ENCODE data around the gene GRK3.

DNA sequence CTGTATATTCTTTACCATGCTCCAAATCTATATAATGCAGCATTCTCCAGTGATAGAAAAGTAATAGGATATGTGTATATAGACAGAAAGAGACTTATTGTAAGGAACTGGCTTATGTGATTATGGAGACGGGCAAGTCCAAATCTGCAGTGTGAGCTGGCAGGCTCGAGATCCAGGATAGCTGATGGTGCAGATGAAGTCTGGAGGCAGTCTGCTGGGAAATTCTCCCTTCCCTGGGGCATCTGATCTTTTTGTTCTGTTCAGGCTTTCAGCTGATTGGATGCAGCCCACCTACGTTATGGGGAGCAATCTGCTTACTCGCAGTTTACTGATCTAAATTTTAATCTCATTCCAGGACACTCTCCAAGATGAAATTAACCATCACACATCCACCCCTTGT is 73.2 kb downstream of the GRK3 start:
- TF ChIP-seq POLR2A (IDR thresholded peaks at IDR 0.05), result no peak
- TF ChIP-seq, protein P1, sequence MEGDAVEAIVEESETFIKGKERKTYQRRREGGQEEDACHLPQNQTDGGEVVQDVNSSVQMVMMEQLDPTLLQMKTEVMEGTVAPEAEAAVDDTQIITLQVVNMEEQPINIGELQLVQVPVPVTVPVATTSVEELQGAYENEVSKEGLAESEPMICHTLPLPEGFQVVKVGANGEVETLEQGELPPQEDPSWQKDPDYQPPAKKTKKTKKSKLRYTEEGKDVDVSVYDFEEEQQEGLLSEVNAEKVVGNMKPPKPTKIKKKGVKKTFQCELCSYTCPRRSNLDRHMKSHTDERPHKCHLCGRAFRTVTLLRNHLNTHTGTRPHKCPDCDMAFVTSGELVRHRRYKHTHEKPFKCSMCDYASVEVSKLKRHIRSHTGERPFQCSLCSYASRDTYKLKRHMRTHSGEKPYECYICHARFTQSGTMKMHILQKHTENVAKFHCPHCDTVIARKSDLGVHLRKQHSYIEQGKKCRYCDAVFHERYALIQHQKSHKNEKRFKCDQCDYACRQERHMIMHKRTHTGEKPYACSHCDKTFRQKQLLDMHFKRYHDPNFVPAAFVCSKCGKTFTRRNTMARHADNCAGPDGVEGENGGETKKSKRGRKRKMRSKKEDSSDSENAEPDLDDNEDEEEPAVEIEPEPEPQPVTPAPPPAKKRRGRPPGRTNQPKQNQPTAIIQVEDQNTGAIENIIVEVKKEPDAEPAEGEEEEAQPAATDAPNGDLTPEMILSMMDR (IDR thresholded peaks at IDR 0.05), result no peak
